CD14-positive monocyte (primary cell): ENCODE data around the gene GNAL. TPM values are rescaled to one million over a fixed set of nuclear protein-coding genes. Genes with fewer than 3 reads are reported as not detected.

Source experiments
- DNase-seq, 3 donors: peaks; one replicate each; pipeline ENCODE4 v3.0.0-alpha.2; 2011 to 2022
- H2AFZ ChIP-seq: 2 replicates; pipeline ENCODE4 v1.6.0; 2012; ENCODE audit warnings: mild to moderate bottlenecking, low read depth, low read length, inconsistent platforms; ENCODE audit not compliant: insufficient read depth, poor library complexity, severe bottlenecking
- H3K27ac ChIP-seq, 2 donors: 1 replicate in 1 of 2; 2 replicates in 1 of 2; pipeline ENCODE4 v1.5.1; 2012 to 2013; ENCODE audit warnings: low read length in 2 of 2, control low read depth in 1 of 2, inconsistent platforms in 1 of 2, low read depth in 1 of 2, mild to moderate bottlenecking in 1 of 2
- H3K27me3 ChIP-seq, 2 donors: one replicate each; pipeline versions ENCODE4 v1.6.0 to v1.6.1; 2011 to 2013; ENCODE audit warnings: low read length in 2 of 2; ENCODE audit not compliant: control insufficient read depth in 2 of 2, insufficient read depth in 2 of 2
- H3K36me3 ChIP-seq, 2 donors: replicated peaks in 1 of 2; 1 replicate in 1 of 2; 2 replicates in 1 of 2; pipeline versions ENCODE4 v1.5.1 to v1.6.1; 2012 to 2013; ENCODE audit warnings: low read length in 2 of 2, control low read depth in 1 of 2, inconsistent platforms in 1 of 2, mild to moderate bottlenecking in 1 of 2; ENCODE audit not compliant: insufficient read depth in 2 of 2, control insufficient read depth in 1 of 2
- H3K4me1 ChIP-seq, 2 donors: 1 replicate in 1 of 2; 2 replicates in 1 of 2; pipeline versions ENCODE4 v1.5.1 to v1.6.1; 2012 to 2013; ENCODE audit warnings: low read length in 2 of 2, control low read depth in 1 of 2, inconsistent platforms in 1 of 2, mild to moderate bottlenecking in 1 of 2, moderate library complexity in 1 of 2; ENCODE audit not compliant: insufficient read depth in 2 of 2, control insufficient read depth in 1 of 2
- H3K4me2 ChIP-seq: replicated peaks from 2 replicates; pipeline ENCODE3; 2012; ENCODE audit warnings: low read length, moderate library complexity, mild to moderate bottlenecking; ENCODE audit not compliant: poor library complexity, severe bottlenecking; ENCODE audit errors: extremely low read depth
- H3K4me3 ChIP-seq, 3 experiments: fragments of 200-600 bp in 1 of 3; sonication (generic) in 1 of 3; replicated peaks in 1 of 3; 1 replicate in 2 of 3; 2 replicates in 1 of 3; pipeline ENCODE4 v1.5.1; 2011 to 2013; ENCODE audit warnings: low read length in 3 of 3, mild to moderate bottlenecking in 3 of 3, control low read depth in 2 of 3, low read depth in 2 of 3, inconsistent platforms in 1 of 3, moderate library complexity in 1 of 3
- H3K79me2 ChIP-seq: 2 replicates; pipeline ENCODE4 v1.6.0; 2012; ENCODE audit warnings: mild to moderate bottlenecking, control low read depth, inconsistent platforms, low read length, moderate library complexity; ENCODE audit not compliant: insufficient read depth
- H3K9ac ChIP-seq: 2 replicates; pipeline ENCODE4 v1.6.0; 2017; ENCODE audit warnings: low read length, mild to moderate bottlenecking; ENCODE audit not compliant: insufficient read depth, poor library complexity, severe bottlenecking
- H3K9me3 ChIP-seq, 2 donors: replicated peaks in 1 of 2; 1 replicate in 1 of 2; 2 replicates in 1 of 2; pipeline versions ENCODE4 v1.5.1 to v1.6.1; 2012 to 2013; ENCODE audit warnings: low read length in 2 of 2, control low read depth in 1 of 2; ENCODE audit not compliant: control insufficient read depth in 1 of 2, insufficient read depth in 1 of 2
- H4K20me1 ChIP-seq: 2 replicates; pipeline ENCODE4 v1.6.0; 2012; ENCODE audit warnings: mild to moderate bottlenecking, low read length, control low read depth, moderate library complexity; ENCODE audit not compliant: insufficient read depth
- H3K27ac Mint-ChIP-seq, 7 donors: one replicate each; pipeline ENCODE4 v1.8.0; 2020; ENCODE audit warnings: mild to moderate bottlenecking in 7 of 7, mixed read lengths in 7 of 7, moderate library complexity in 6 of 7, inconsistent platforms in 2 of 7
- H3K27me3 Mint-ChIP-seq, 3 donors: one replicate each; pipeline ENCODE4 v1.8.0; 2021 to 2022; ENCODE audit warnings: low read depth in 3 of 3, mild to moderate bottlenecking in 3 of 3, mixed read lengths in 3 of 3, moderate library complexity in 3 of 3, inconsistent platforms in 1 of 3
- H3K36me3 Mint-ChIP-seq, 2 donors: one replicate each; pipeline ENCODE4 v1.8.0; 2020; ENCODE audit warnings: mixed read lengths in 2 of 2, inconsistent platforms in 1 of 2, mild to moderate bottlenecking in 1 of 2
- H3K4me1 Mint-ChIP-seq: one replicate; pipeline ENCODE4 v1.8.0; 2020; ENCODE audit warnings: mild to moderate bottlenecking, mixed read lengths
- H3K4me3 Mint-ChIP-seq, 2 donors: one replicate each; pipeline ENCODE4 v1.8.0; 2020; ENCODE audit warnings: mild to moderate bottlenecking in 2 of 2, mixed read lengths in 2 of 2, moderate library complexity in 1 of 2
- H3K9me3 Mint-ChIP-seq, 7 donors: one replicate each; pipeline ENCODE4 v1.8.0; 2020 to 2022; ENCODE audit warnings: mixed read lengths in 7 of 7, mild to moderate bottlenecking in 6 of 7, moderate library complexity in 6 of 7, inconsistent platforms in 2 of 7
- CTCF ChIP-seq: fragments of 200-600 bp; IDR thresholded peaks from one replicate; pipeline ENCODE4 v1.8.0; 2022; ENCODE audit warnings: antibody characterized with exemption, mild to moderate bottlenecking
- WGBS: methylation state at CpG from one replicate; pipeline ENCODE4 v1.1.5; 2013; ENCODE audit warnings: missing lambda C conversion rate; ENCODE audit not compliant: insufficient coverage; 5-methylcytosine and 5-hydroxymethylcytosine counted together
- intact Hi-C, 2 donors: fragments of 100-400 bp; cut with micrococcal nuclease; formaldehyde crosslinking; loops; one replicate each; pipeline versions ENCODE4 v1.15.0 to v1.15.1; 2023
- polyA plus RNA-seq, 3 donors: library from polyadenylated mRNA; depleted of rRNA in 1 of 3; unstranded in 2 of 3; stranded (reverse) in 1 of 3; fragments of 300-500 nt in 2 of 3; fragments of >200 nt in 1 of 3; fragmentation: Illumina TruSeq in 2 of 3; gene quantifications; 1 replicate in 2 of 3; 2 replicates in 1 of 3; pipeline ENCODE4 v1.2.3, GENCODE V29; 2012 to 2021

GNAL gene
- polyA plus RNA-seq, 3 donors: 0.01 to 0.03 TPM; not detected in 1

- Histone ChIP-seq H3K9me3 (no peaks in the 10 kb centered on the region), H3K4me3 (no peak overlapping the region), H2AFZ (no peak overlapping the region), H3K9ac (no peak overlapping the region), H4K20me1 (no peaks in the 10 kb centered on the region), H3K36me3 (no peaks in the 10 kb centered on the region), H3K79me2 (no peaks in the 10 kb centered on the region), H3K27ac (no peak overlapping the region), H3K4me2 (no peak overlapping the region), H3K4me1 (no peaks in the 10 kb centered on the region), H3K27me3 (peaks cover 0 to 2% of the 10 kb centered on the region in 2 donors)
- H3K27me3 Mint-ChIP-seq: peaks cover 3 to 15% (median 6%) of the 10 kb centered on the region in 3 donors
- intact Hi-C loops: no loop called here
- H3K36me3 Mint-ChIP-seq: no peaks in the 10 kb centered on the region
- no peaks in the 10 kb centered on the region for H3K4me1 Mint-ChIP-seq
- DNase-seq: no peak
- TF ChIP-seq CTCF: no peak
- no CpG with 5 or more reads among the region's 2 CpGs for WGBS
- peaks cover 0 to 5% (median 0%) of the 10 kb centered on the region in 7 donors for H3K9me3 Mint-ChIP-seq
- H3K27ac Mint-ChIP-seq: no peak overlapping the region
- H3K4me3 Mint-ChIP-seq: no peak overlapping the region
These were observed 30.0 kb downstream of the GNAL start for GRCh38 chr18:11719050-11719449.

GRCh38 chr18:11719621-11720020, 30.6 kb downstream of the GNAL start:
- peaks cover 0 to 5% (median 0%) of the 10 kb centered on the region in 7 donors for H3K9me3 Mint-ChIP-seq

More at GRCh38 chr18:11719621-11720020, 30.6 kb downstream of the GNAL start:
- Histone ChIP-seq H3K36me3 (no peaks in the 10 kb centered on the region), H3K9ac (no peak overlapping the region), H3K27me3 (peaks cover 0 to 2% of the 10 kb centered on the region in 2 donors), H3K9me3 (no peaks in the 10 kb centered on the region), H2AFZ (no peak overlapping the region), H3K4me3 (no peak overlapping the region), H3K4me1 (no peaks in the 10 kb centered on the region), H3K27ac (no peak overlapping the region), H3K4me2 (no peak overlapping the region), H3K79me2 (no peaks in the 10 kb centered on the region), H4K20me1 (no peaks in the 10 kb centered on the region)
- no peak for TF ChIP-seq CTCF
- peaks cover 3 to 14% (median 6%) of the 10 kb centered on the region in 3 donors for H3K27me3 Mint-ChIP-seq
- H3K4me1 Mint-ChIP-seq: no peaks in the 10 kb centered on the region
- no peaks in the 10 kb centered on the region for H3K36me3 Mint-ChIP-seq
- DNase-seq: no peak
- intact Hi-C loops: no loop called here
- WGBS: 98% methylated on average over 7 of the region's 7 CpGs
- H3K4me3 Mint-ChIP-seq: no peak overlapping the region
- no peak overlapping the region for H3K27ac Mint-ChIP-seq
